GM12891 (cell line): Measurements from ENCODE around the gene PRKCSH.

Experiments
- PAX5 ChIP-seq: IDR thresholded peaks from 2 replicates; pipeline ENCODE4 v1.6.1; 2011; ENCODE audit warnings: low read length, moderate library complexity, mild to moderate bottlenecking; ENCODE audit not compliant: insufficient read depth, severe bottlenecking
- POLR2A ChIP-seq: IDR thresholded peaks from 2 replicates; pipeline ENCODE4 v1.6.1; 2011; ENCODE audit warnings: low read depth, low read length, control low read depth
- POLR2AphosphoS5 ChIP-seq: IDR thresholded peaks from 2 replicates; pipeline ENCODE4 v1.6.1; 2011; ENCODE audit warnings: low read depth, low read length, control low read depth
- POU2F2 ChIP-seq: IDR thresholded peaks from 2 replicates; pipeline ENCODE4 v1.6.1; 2011; ENCODE audit warnings: low read depth, mild to moderate bottlenecking, control low read depth, low read length, moderate library complexity
- SPI1 ChIP-seq: IDR thresholded peaks from 2 replicates; pipeline ENCODE4 v1.6.1; 2011; ENCODE audit warnings: low read depth, low read length, control low read depth
- TAF1 ChIP-seq: IDR thresholded peaks from 2 replicates; pipeline ENCODE4 v1.6.1; 2011; ENCODE audit warnings: low read depth, low read length, control low read depth

DNA sequence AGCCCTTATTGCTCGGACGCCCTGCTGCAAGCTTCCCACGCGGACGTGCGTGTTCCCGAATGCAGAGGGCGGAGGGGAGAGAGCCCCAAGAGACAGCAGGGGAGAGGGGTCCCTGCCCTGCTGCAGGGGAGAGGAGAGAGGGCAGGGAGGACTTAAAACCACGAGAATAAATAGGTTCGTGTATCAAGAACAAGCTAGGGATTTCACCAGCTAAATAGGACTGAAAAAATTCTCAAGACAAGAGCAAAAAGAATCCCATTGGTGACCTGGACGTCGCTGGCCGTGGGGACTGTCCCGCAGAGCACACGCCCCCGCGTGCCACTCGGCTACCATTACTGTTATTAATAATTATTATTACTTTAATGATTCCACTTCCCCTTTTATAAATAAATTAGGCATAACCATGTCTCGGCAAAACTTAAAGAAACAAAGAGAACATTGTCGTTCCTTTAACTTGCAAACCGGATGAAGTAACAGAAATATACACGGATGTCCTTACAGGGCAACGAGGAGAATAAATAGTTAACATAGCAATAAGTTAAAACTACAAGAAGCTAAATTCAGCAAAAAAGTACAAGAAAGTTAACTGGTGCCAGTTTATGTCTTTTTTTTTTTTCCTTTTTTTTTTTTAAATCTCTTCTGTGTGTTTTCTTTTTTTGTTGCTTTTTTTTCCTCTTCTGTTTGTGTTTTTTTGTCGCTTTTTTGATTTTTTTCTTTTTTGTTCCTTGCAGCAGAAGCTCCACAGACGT lies 16.6 kb downstream of the PRKCSH start:
- TF ChIP-seq POLR2AphosphoS5 (no peak), POLR2A (no peak), SPI1 (peak; percentile 79), TAF1 (no peak), POU2F2 (no peak), PAX5 (no peak)
